Naive thymus-derived CD4-positive, alpha-beta T cell (primary cell): ENCODE results near the gene FOXA2. TPM values are rescaled to one million over a fixed set of nuclear protein-coding genes. Genes with fewer than 3 reads are reported as not detected.

ENCODE experiments used
- ATAC-seq: fragments of 150-1000 bp; cut with Tn5 transposase; 2 replicates; pipeline ENCODE4 v1.10.0; 2021; ENCODE audit warnings: mild to moderate bottlenecking, moderate library complexity
- CTCF ChIA-PET: fragments of 350-600 bp; sonication (Branson Sonifier 250); formaldehyde crosslinking; loops from one replicate; lab custom pipeline; 2021; ENCODE audit warnings: antibody characterized with exemption; lab: Charles Lee
- POLR2A ChIA-PET: fragments of 350-600 bp; sonication (Branson Sonifier 250); formaldehyde crosslinking; loops from one replicate; lab custom pipeline; 2021; ENCODE audit warnings: antibody characterized with exemption, inconsistent platforms; lab: Charles Lee
- DNase-seq, 9 donors: peaks; one replicate each; pipeline versions ENCODE4 v3.0.0 to v3.0.0-alpha.2; 2020 to 2022; ENCODE audit warnings: mixed read lengths in 1 of 9
- H3K27ac ChIP-seq: one replicate; pipeline ENCODE4 v1.7.0; 2013; ENCODE audit warnings: mild to moderate bottlenecking, low read depth, low read length, moderate library complexity
- H3K27me3 ChIP-seq, 2 donors: one replicate each; pipeline ENCODE4 v1.7.0; 2013; ENCODE audit warnings: low read length in 2 of 2, mild to moderate bottlenecking in 2 of 2, moderate library complexity in 2 of 2; ENCODE audit not compliant: control insufficient read depth in 2 of 2, insufficient read depth in 2 of 2
- H3K36me3 ChIP-seq, 3 experiments: 1 replicate in 2 of 3; 2 replicates in 1 of 3; pipeline ENCODE4 v1.7.0; 2013; ENCODE audit warnings: low read length in 3 of 3, mild to moderate bottlenecking in 3 of 3, moderate library complexity in 1 of 3; ENCODE audit not compliant: insufficient read depth in 3 of 3, control insufficient read depth in 2 of 3
- H3K4me1 ChIP-seq, 2 donors: one replicate each; pipeline ENCODE4 v1.7.0; 2013; ENCODE audit warnings: low read length in 2 of 2, mild to moderate bottlenecking in 2 of 2, moderate library complexity in 1 of 2; ENCODE audit not compliant: control insufficient read depth in 2 of 2, insufficient read depth in 2 of 2
- H3K4me3 ChIP-seq: 2 replicates; pipeline ENCODE4 v1.7.0; 2013; ENCODE audit warnings: mild to moderate bottlenecking, low read length
- H3K9me3 ChIP-seq, 3 experiments: 1 replicate in 2 of 3; 2 replicates in 1 of 3; pipeline ENCODE4 v1.7.0; 2013; ENCODE audit warnings: low read length in 3 of 3; ENCODE audit not compliant: control insufficient read depth in 2 of 3
- H3K27ac Mint-ChIP-seq, 9 donors: one replicate each; pipeline ENCODE4 v1.8.0; 2020 to 2022; ENCODE audit warnings: mixed read lengths in 9 of 9, mild to moderate bottlenecking in 8 of 9, moderate library complexity in 5 of 9, inconsistent platforms in 2 of 9
- H3K27me3 Mint-ChIP-seq, 5 donors: one replicate each; pipeline ENCODE4 v1.8.0; 2021 to 2022; ENCODE audit warnings: mixed read lengths in 5 of 5, mild to moderate bottlenecking in 1 of 5
- H3K36me3 Mint-ChIP-seq, 5 donors: one replicate each; pipeline ENCODE4 v1.8.0; 2020 to 2022; ENCODE audit warnings: mixed read lengths in 5 of 5, mild to moderate bottlenecking in 3 of 5, inconsistent platforms in 1 of 5
- H3K4me1 Mint-ChIP-seq, 7 donors: one replicate each; pipeline ENCODE4 v1.8.0; 2020 to 2022; ENCODE audit warnings: mixed read lengths in 7 of 7, mild to moderate bottlenecking in 3 of 7, inconsistent platforms in 1 of 7
- H3K4me3 Mint-ChIP-seq, 10 donors: one replicate each; pipeline ENCODE4 v1.8.0; 2020 to 2022; ENCODE audit warnings: mild to moderate bottlenecking in 10 of 10, mixed read lengths in 10 of 10, moderate library complexity in 6 of 10, inconsistent platforms in 2 of 10
- H3K9me3 Mint-ChIP-seq, 11 donors: one replicate each; pipeline ENCODE4 v1.8.0; 2020 to 2022; ENCODE audit warnings: mixed read lengths in 11 of 11, mild to moderate bottlenecking in 4 of 11, inconsistent platforms in 1 of 11, moderate library complexity in 1 of 11
- intact Hi-C, 2 donors: fragments of 100-400 bp; cut with micrococcal nuclease; formaldehyde crosslinking; loops; one replicate each; pipeline ENCODE4 v1.15.1; 2023
- polyA plus RNA-seq, 2 donors: library from polyadenylated mRNA; unstranded; fragments of 300-500 nt; fragmentation: Illumina TruSeq; gene quantifications; one replicate each; pipeline ENCODE4 v1.2.3, GENCODE V29; 2021
- total RNA-seq, 6 experiments: library from RNA in 5 of 6; stranded (reverse) in 5 of 6; gene quantifications; 1 replicate in 5 of 6; 2 replicates in 1 of 6; pipeline ENCODE4 v1.2.3 and lab custom pipeline; 2021 to 2026

FOXA2 gene
- total and polyA plus RNA-seq, 7 experiments from 2014 or later = not detected

- no peaks in the 10 kb centered on the region for H3K4me1 ChIP-seq
- Mint-ChIP-seq H3K36me3 (no peaks in the 10 kb centered on the region), H3K4me3 (no peak overlapping the region), H3K9me3 (peaks cover 0 to 18% (median 4%) of the 10 kb centered on the region in 11 donors), H3K27me3 (peaks cover 0 to 12% (median 0%) of the 10 kb centered on the region in 5 donors), H3K4me1 (peaks cover 0 to 1% (median 0%) of the 10 kb centered on the region in 7 donors), H3K27ac (no peak overlapping the region)
- intact Hi-C loops = no loop called here
- no peak overlapping the region for H3K27ac ChIP-seq
- H3K36me3 ChIP-seq = no peaks in the 10 kb centered on the region
- no peaks in the 10 kb centered on the region for H3K27me3 ChIP-seq
- ATAC-seq = no peak
- no peak overlapping the region for H3K4me3 ChIP-seq
- ChIA-PET CTCF (no interaction called here), POLR2A (no interaction called here)
- DNase-seq = no peak
- no peaks in the 10 kb centered on the region for H3K9me3 ChIP-seq
Measured at GRCh38 chr20:22532598-22532997, 51.8 kb downstream of the FOXA2 start.

GRCh38 chr20:22531756-22532155 lies 52.6 kb downstream of the FOXA2 start:
- ATAC-seq (no peak), DNase-seq (no peak)
- Histone ChIP-seq H3K4me1 (no peaks in the 10 kb centered on the region), H3K4me3 (no peak overlapping the region), H3K36me3 (no peaks in the 10 kb centered on the region), H3K9me3 (no peaks in the 10 kb centered on the region), H3K27ac (no peak overlapping the region), H3K27me3 (no peaks in the 10 kb centered on the region)
- CTCF ChIA-PET = no interaction called here
- H3K36me3 Mint-ChIP-seq = no peaks in the 10 kb centered on the region
- intact Hi-C loops = no loop called here
- no peak overlapping the region for H3K4me3 Mint-ChIP-seq
- H3K27ac Mint-ChIP-seq = no peak overlapping the region
- POLR2A ChIA-PET = no interaction called here
- H3K4me1 Mint-ChIP-seq = peaks cover 0 to 1% (median 0%) of the 10 kb centered on the region in 7 donors
- H3K9me3 Mint-ChIP-seq = peaks cover 0 to 11% (median 2%) of the 10 kb centered on the region in 11 donors
- peaks cover 0 to 12% (median 0%) of the 10 kb centered on the region in 5 donors for H3K27me3 Mint-ChIP-seq

- intact Hi-C loops = no loop called here
- Mint-ChIP-seq H3K27ac (no peak overlapping the region), H3K9me3 (peaks cover 0 to 10% (median 2%) of the 10 kb centered on the region in 11 donors)
Measured at GRCh38 chr20:22531056-22531615, 53.2 kb downstream of the FOXA2 start.

More at GRCh38 chr20:22531056-22531615, 53.2 kb downstream of the FOXA2 start:
- H3K4me3 Mint-ChIP-seq = no peak overlapping the region
- H3K27me3 Mint-ChIP-seq = peaks cover 0 to 12% (median 0%) of the 10 kb centered on the region in 5 donors
- no peaks in the 10 kb centered on the region for H3K36me3 ChIP-seq
- no peaks in the 10 kb centered on the region for H3K36me3 Mint-ChIP-seq
- H3K27ac ChIP-seq = no peak overlapping the region
- DNase-seq (no peak), ATAC-seq (no peak)
- ChIA-PET CTCF (no interaction called here), POLR2A (no interaction called here)
- H3K4me1 Mint-ChIP-seq = peaks cover 0 to 1% (median 0%) of the 10 kb centered on the region in 7 donors
- no peaks in the 10 kb centered on the region for H3K9me3 ChIP-seq
- H3K4me1 ChIP-seq = no peaks in the 10 kb centered on the region
- H3K27me3 ChIP-seq = no peaks in the 10 kb centered on the region
- no peak overlapping the region for H3K4me3 ChIP-seq
